Skeletal muscle satellite cell (primary cell): ENCODE data around the gene PLEKHJ1.

Experiments
- H3K27me3 ChIP-seq: 2 replicates; pipeline ENCODE4 v1.7.0; 2013; ENCODE audit warnings: low read length; ENCODE audit not compliant: control insufficient read depth, insufficient read depth
- H3K36me3 ChIP-seq: 2 replicates; pipeline ENCODE4 v1.7.0; 2013; ENCODE audit warnings: mild to moderate bottlenecking, control low read depth, low read length; ENCODE audit not compliant: insufficient read depth
- H3K4me1 ChIP-seq: 2 replicates; pipeline ENCODE4 v1.7.0; 2013; ENCODE audit warnings: low read length; ENCODE audit not compliant: control insufficient read depth, insufficient read depth
- H3K4me2 ChIP-seq: 2 replicates; pipeline ENCODE4 v1.7.0; 2013; ENCODE audit warnings: mild to moderate bottlenecking, low read length
- H3K4me3 ChIP-seq: 2 replicates; pipeline ENCODE4 v1.7.0; 2013; ENCODE audit warnings: low read length
- H3K9ac ChIP-seq: 2 replicates; pipeline ENCODE4 v1.7.0; 2013; ENCODE audit warnings: mild to moderate bottlenecking, low read depth, low read length, moderate library complexity
- H3K9me3 ChIP-seq: replicated peaks from 2 replicates; pipeline ENCODE4 v1.7.0; 2013; ENCODE audit warnings: mild to moderate bottlenecking, control low read depth, low read length

Gene PLEKHJ1

GRCh38 chr19:2195361-2195760, 40.8 kb downstream of the PLEKHJ1 start:
- Histone ChIP-seq H3K9ac (no peak overlapping the region), H3K36me3 (peaks cover 78% of the 10 kb centered on the region), H3K4me3 (no peak overlapping the region), H3K9me3 (no peaks in the 10 kb centered on the region), H3K4me2 (no peak overlapping the region), H3K27me3 (no peaks in the 10 kb centered on the region), H3K4me1 (no peaks in the 10 kb centered on the region)

GRCh38 chr19:2194513-2195078, 41.5 kb downstream of the PLEKHJ1 start:
- H3K9me3 ChIP-seq = no peaks in the 10 kb centered on the region

GRCh38 chr19:2193807-2194206, 42.3 kb downstream of the PLEKHJ1 start:
- Histone ChIP-seq H3K4me2 (no peak overlapping the region), H3K36me3 (peaks cover 84% of the 10 kb centered on the region), H3K9ac (no peak overlapping the region), H3K4me1 (peaks cover 6% of the 10 kb centered on the region), H3K27me3 (no peaks in the 10 kb centered on the region), H3K9me3 (no peaks in the 10 kb centered on the region), H3K4me3 (no peak overlapping the region)

More at GRCh38 chr19:2194513-2195078, 41.5 kb downstream of the PLEKHJ1 start:
- Histone ChIP-seq H3K4me1 (no peaks in the 10 kb centered on the region), H3K4me3 (no peak overlapping the region), H3K36me3 (peaks cover 78% of the 10 kb centered on the region), H3K9ac (no peak overlapping the region), H3K27me3 (no peaks in the 10 kb centered on the region), H3K4me2 (no peak overlapping the region)

- H3K4me3 ChIP-seq = no peak overlapping the region
- no peaks in the 10 kb centered on the region for H3K27me3 ChIP-seq
- peaks cover 6% of the 10 kb centered on the region for H3K4me1 ChIP-seq
- no peak overlapping the region for H3K4me2 ChIP-seq
- H3K9me3 ChIP-seq = no peaks in the 10 kb centered on the region
- H3K9ac ChIP-seq = no peak overlapping the region
- H3K36me3 ChIP-seq = peaks cover 91% of the 10 kb centered on the region
Observed at GRCh38 chr19:2192862-2193261, 43.3 kb downstream of the PLEKHJ1 start.

- Histone ChIP-seq H3K9ac (no peak overlapping the region), H3K9me3 (no peaks in the 10 kb centered on the region), H3K4me3 (no peak overlapping the region), H3K36me3 (peaks cover 88% of the 10 kb centered on the region), H3K4me1 (peaks cover 12% of the 10 kb centered on the region), H3K27me3 (no peaks in the 10 kb centered on the region), H3K4me2 (no peak overlapping the region)
Observed at GRCh38 chr19:2191456-2192310, 44.4 kb downstream of the PLEKHJ1 start.

- no peak overlapping the region for H3K9ac ChIP-seq
- H3K36me3 ChIP-seq = peaks cover 89% of the 10 kb centered on the region
- H3K4me1 ChIP-seq = peaks cover 19% of the 10 kb centered on the region
- H3K4me3 ChIP-seq = no peak overlapping the region
- H3K4me2 ChIP-seq = no peak overlapping the region
- H3K9me3 ChIP-seq = no peaks in the 10 kb centered on the region
- no peaks in the 10 kb centered on the region for H3K27me3 ChIP-seq
Observed at GRCh38 chr19:2190848-2191455, 45.2 kb downstream of the PLEKHJ1 start.

- H3K27me3 ChIP-seq = no peaks in the 10 kb centered on the region
- H3K4me3 ChIP-seq = no peak overlapping the region
- no peak overlapping the region for H3K9ac ChIP-seq
- no peaks in the 10 kb centered on the region for H3K9me3 ChIP-seq
- no peak overlapping the region for H3K4me2 ChIP-seq
- H3K4me1 ChIP-seq = peaks cover 25% of the 10 kb centered on the region
- peaks cover 81% of the 10 kb centered on the region for H3K36me3 ChIP-seq
Observed at GRCh38 chr19:2189880-2190279, 46.2 kb downstream of the PLEKHJ1 start.

- Histone ChIP-seq H3K9ac (no peak overlapping the region), H3K4me3 (no peak overlapping the region), H3K36me3 (peaks cover 80% of the 10 kb centered on the region), H3K4me1 (peaks cover 25% of the 10 kb centered on the region), H3K9me3 (no peaks in the 10 kb centered on the region), H3K4me2 (no peak overlapping the region), H3K27me3 (no peaks in the 10 kb centered on the region)
Observed at GRCh38 chr19:2188708-2189385, 47.3 kb downstream of the PLEKHJ1 start.

GRCh38 chr19:2187159-2187558, 49.0 kb downstream of the PLEKHJ1 start:
- Histone ChIP-seq H3K4me1 (peaks cover 39% of the 10 kb centered on the region), H3K4me2 (no peak overlapping the region), H3K27me3 (no peaks in the 10 kb centered on the region), H3K9ac (no peak overlapping the region), H3K36me3 (peaks cover 79% of the 10 kb centered on the region), H3K9me3 (no peaks in the 10 kb centered on the region), H3K4me3 (no peak overlapping the region)

- peaks cover 43% of the 10 kb centered on the region for H3K4me1 ChIP-seq
- peaks cover 72% of the 10 kb centered on the region for H3K36me3 ChIP-seq
- no peak overlapping the region for H3K4me3 ChIP-seq
- H3K9ac ChIP-seq = no peak overlapping the region
- H3K4me2 ChIP-seq = peak overlapping the region; percentile 50
- no peaks in the 10 kb centered on the region for H3K27me3 ChIP-seq
- no peaks in the 10 kb centered on the region for H3K9me3 ChIP-seq
Observed at GRCh38 chr19:2186071-2186846, 49.9 kb downstream of the PLEKHJ1 start.

GRCh38 chr19:2185734-2186070, 50.4 kb downstream of the PLEKHJ1 start:
- H3K9ac ChIP-seq = no peak overlapping the region
- H3K4me3 ChIP-seq = no peak overlapping the region
- H3K27me3 ChIP-seq = no peaks in the 10 kb centered on the region
- H3K4me1 ChIP-seq = peaks cover 45% of the 10 kb centered on the region
- peaks cover 72% of the 10 kb centered on the region for H3K36me3 ChIP-seq
- H3K9me3 ChIP-seq = no peaks in the 10 kb centered on the region
- H3K4me2 ChIP-seq = no peak overlapping the region
